Fibroblast of lung (primary cell): ENCODE data around the gene FARP1. TPM values are rescaled to one million over a fixed set of nuclear protein-coding genes. Genes with fewer than 3 reads are reported as not detected.

Experiments used
- DNase-seq, 2 donors: peaks; one replicate each; pipeline versions ENCODE4 v3.0.0 to v3.0.0-alpha.2; 2010; ENCODE audit warnings: low read depth in 2 of 2
- H2AFZ ChIP-seq: 2 replicates; pipeline ENCODE4 v1.5.1; 2012; ENCODE audit warnings: low read length, control low read depth, inconsistent platforms
- H3K27ac ChIP-seq: 2 replicates; pipeline ENCODE4 v1.5.1; 2011; ENCODE audit warnings: low read length, control low read depth; ENCODE audit not compliant: insufficient read depth
- H3K27me3 ChIP-seq: 2 replicates; pipeline ENCODE4 v1.5.1; 2011; ENCODE audit warnings: mild to moderate bottlenecking, low read length; ENCODE audit not compliant: control insufficient read depth, insufficient read depth
- H3K36me3 ChIP-seq: 2 replicates; pipeline ENCODE4 v1.5.1; 2011; ENCODE audit warnings: low read length; ENCODE audit not compliant: control insufficient read depth, insufficient read depth
- H3K4me1 ChIP-seq: 2 replicates; pipeline ENCODE4 v1.5.1; 2011; ENCODE audit warnings: low read length; ENCODE audit not compliant: control insufficient read depth, insufficient read depth; ENCODE audit errors: extremely low read depth
- H3K4me2 ChIP-seq: 2 replicates; pipeline ENCODE4 v1.5.1; 2011; ENCODE audit warnings: low read length, control low read depth; ENCODE audit not compliant: insufficient read depth; ENCODE audit errors: extremely low read depth
- H3K4me3 ChIP-seq, 4 experiments: fragments of 200-600 bp in 1 of 4; sonication (generic) in 1 of 4; replicated peaks in 1 of 4; 2 replicates each; pipeline ENCODE4 v1.5.1; 2011 to 2016; ENCODE audit warnings: low read length in 4 of 4, low read depth in 3 of 4, mild to moderate bottlenecking in 3 of 4, control low read depth in 2 of 4, inconsistent platforms in 1 of 4, mixed read lengths in 1 of 4; ENCODE audit not compliant: insufficient read depth in 1 of 4; ENCODE audit errors: control extremely low read depth in 1 of 4
- H3K79me2 ChIP-seq: 2 replicates; pipeline ENCODE4 v1.5.1; 2012; ENCODE audit warnings: mild to moderate bottlenecking, low read length, inconsistent platforms; ENCODE audit not compliant: control insufficient read depth, insufficient read depth
- H3K9ac ChIP-seq: 2 replicates; pipeline ENCODE4 v1.5.1; 2011; ENCODE audit warnings: mild to moderate bottlenecking, low read length, control low read depth; ENCODE audit not compliant: insufficient read depth
- H3K9me3 ChIP-seq: 2 replicates; pipeline ENCODE4 v1.5.1; 2012; ENCODE audit warnings: low read depth, low read length; ENCODE audit not compliant: control insufficient read depth, insufficient read depth
- H4K20me1 ChIP-seq: 2 replicates; pipeline ENCODE4 v1.5.1; 2011; ENCODE audit warnings: low read length; ENCODE audit not compliant: control insufficient read depth, insufficient read depth; ENCODE audit errors: extremely low read depth
- CTCF ChIP-seq, 2 donors: IDR thresholded peaks in 1 of 2; conservative IDR thresholded peaks in 1 of 2; 1 replicate in 1 of 2; 2 replicates in 1 of 2; pipeline ENCODE4 v1.5.1; 2011 to 2012; ENCODE audit warnings: low read length in 2 of 2, control low read depth in 1 of 2, inconsistent platforms in 1 of 2, low read depth in 1 of 2, mild to moderate bottlenecking in 1 of 2
- EZH2 ChIP-seq: IDR thresholded peaks from 2 replicates; pipeline ENCODE4 v1.5.1; 2012; ENCODE audit warnings: low read length, control low read depth, mild to moderate bottlenecking; ENCODE audit errors: missing control alignments
- polyA plus RNA-seq, 2 donors: library from polyadenylated mRNA; depleted of rRNA in 1 of 2; stranded (reverse) in 1 of 2; unstranded in 1 of 2; fragments of >200 nt; gene quantifications; 2 replicates each; pipeline ENCODE4 v1.2.1, GENCODE V29; 2011 to 2012; ENCODE audit warnings: missing spikeins in 1 of 2
- total RNA-seq: library from RNA; depleted of rRNA; stranded (reverse); fragments of >200 nt; gene quantifications from 2 replicates; pipeline ENCODE4 v1.2.1, GENCODE V29; 2014

The FARP1 gene
- total and polyA plus RNA-seq, 2 donors (not counting 1 experiment from before 2014, with no cell fraction given), result 50.9 to 199 TPM

- H4K20me1 ChIP-seq, result no peaks in the 10 kb centered on the region
- no peaks in the 10 kb centered on the region for H3K9me3 ChIP-seq
- no peak for DNase-seq
- no peak overlapping the region for H2AFZ ChIP-seq
- TF ChIP-seq CTCF (conservative IDR thresholded peaks at IDR 0.05 in 1 of 2, IDR thresholded peaks at IDR 0.05 in 1 of 2; ENCODE audit: low read depth in 1 of 2, low read length in 2 of 2) (no peak), EZH2 (no peak)
- H3K27ac ChIP-seq, result no peak overlapping the region
- no peak overlapping the region for H3K9ac ChIP-seq
- H3K4me3 ChIP-seq, result no peak overlapping the region
- peaks cover 86% of the 10 kb centered on the region for H3K79me2 ChIP-seq
- peaks cover 31% of the 10 kb centered on the region for H3K4me1 ChIP-seq
- H3K36me3 ChIP-seq, result peaks cover 2% of the 10 kb centered on the region
- no peak overlapping the region for H3K4me2 ChIP-seq
- H3K27me3 ChIP-seq, result no peaks in the 10 kb centered on the region
Measured at GRCh38 chr13:98486412-98486811, 343.5 kb downstream of the FARP1 start.

- Histone ChIP-seq H2AFZ (no peak overlapping the region), H3K79me2 (peaks cover 89% of the 10 kb centered on the region), H3K4me3 (no peak overlapping the region), H3K27ac (no peak overlapping the region), H3K4me1 (peaks cover 31% of the 10 kb centered on the region), H3K9me3 (no peaks in the 10 kb centered on the region), H3K4me2 (no peak overlapping the region), H3K36me3 (peaks cover 2% of the 10 kb centered on the region), H3K27me3 (no peaks in the 10 kb centered on the region), H3K9ac (no peak overlapping the region), H4K20me1 (no peaks in the 10 kb centered on the region)
- TF ChIP-seq CTCF (conservative IDR thresholded peaks at IDR 0.05 in 1 of 2, IDR thresholded peaks at IDR 0.05 in 1 of 2; ENCODE audit: low read depth in 1 of 2, low read length in 2 of 2) (no peak), EZH2 (no peak)
- DNase-seq, result peak; percentile 30 to 42
Measured at GRCh38 chr13:98487016-98487415, 344.1 kb downstream of the FARP1 start.

GRCh38 chr13:98487522-98487921 is 344.6 kb downstream of the FARP1 start:
- DNase-seq, result no peak
- Histone ChIP-seq H3K4me2 (no peak overlapping the region), H2AFZ (no peak overlapping the region), H3K79me2 (peaks cover 91% of the 10 kb centered on the region), H3K27me3 (no peaks in the 10 kb centered on the region), H3K4me3 (no peak overlapping the region), H3K9me3 (no peaks in the 10 kb centered on the region), H3K36me3 (peaks cover 2% of the 10 kb centered on the region), H3K4me1 (peaks cover 28% of the 10 kb centered on the region), H3K9ac (no peak overlapping the region), H4K20me1 (no peaks in the 10 kb centered on the region), H3K27ac (no peak overlapping the region)
- TF ChIP-seq CTCF (conservative IDR thresholded peaks at IDR 0.05 in 1 of 2, IDR thresholded peaks at IDR 0.05 in 1 of 2; ENCODE audit: low read depth in 1 of 2, low read length in 2 of 2), result no peak
- no peak for TF ChIP-seq EZH2
